Mucosa of gallbladder (tissue), 1 donor: ENCODE results near the gene EIF2B5. TPM values are rescaled to one million over a fixed set of nuclear protein-coding genes. Genes with fewer than 3 reads are reported as not detected.

Experiments
- total RNA-seq: library from RNA; stranded (reverse); gene quantifications from one replicate; pipeline ENCODE4 v1.2.1, GENCODE V29; 2021
- donor health status: DM: no; HTN: no; CAD: no.

Gene EIF2B5
- total RNA-seq, 1 donor from 2014 or later, result 35.5 TPM

Other genes starting within 250 kb of the EIF2B5 start
- gene ABCC5, start 117.5 kb upstream of the EIF2B5 start, total RNA-seq, result 37.8 TPM
- gene HTR3D, start 103.6 kb upstream of the EIF2B5 start, total RNA-seq, result not detected
- gene HTR3C, start 82.3 kb upstream of the EIF2B5 start, total RNA-seq, result 0.14 TPM
- not detected for gene HTR3E, start 38.3 kb upstream of the EIF2B5 start, total RNA-seq
- 99.2 TPM for gene DVL3, start 20.0 kb downstream of the EIF2B5 start, total RNA-seq
- gene AP2M1, start 39.5 kb downstream of the EIF2B5 start, total RNA-seq, result 322 TPM
- 77.4 TPM for gene ABCF3, start 50.8 kb downstream of the EIF2B5 start, total RNA-seq
- gene VWA5B2, start 94.2 kb downstream of the EIF2B5 start, total RNA-seq, result not detected
- 44.7 TPM for gene ALG3, start 113.6 kb downstream of the EIF2B5 start, total RNA-seq
- gene EEF1AKMT4, start 114.3 kb downstream of the EIF2B5 start, total RNA-seq, result 3.2 TPM
- 0.40 TPM for gene CAMK2N2, start 126.2 kb downstream of the EIF2B5 start, total RNA-seq
- 0.14 TPM for gene ECE2, start 140.7 kb downstream of the EIF2B5 start, total RNA-seq
- gene PSMD2, start 163.9 kb downstream of the EIF2B5 start, total RNA-seq, result 174 TPM
- 330 TPM for gene EIF4G1, start 179.2 kb downstream of the EIF2B5 start, total RNA-seq
- 41.5 TPM for gene FAM131A, start 202.2 kb downstream of the EIF2B5 start, total RNA-seq
- 104 TPM for gene CLCN2, start 226.2 kb downstream of the EIF2B5 start, total RNA-seq
- 107 TPM for gene POLR2H, start 226.4 kb downstream of the EIF2B5 start, total RNA-seq
- gene THPO, start 242.8 kb downstream of the EIF2B5 start, total RNA-seq, result 0.29 TPM
- gene CHRD, start 244.7 kb downstream of the EIF2B5 start, total RNA-seq, result 6.5 TPM